Fibroblast of peridontal ligament (primary cell): ENCODE measurements around the gene RGSL1.
A peak's percentile ranks its signal among the peaks of the same experiment; 100 is the strongest.

Experiments used
- DNase-seq: peaks from one replicate; pipeline ENCODE4 v3.0.0-alpha.2; 2010; ENCODE audit errors: extremely low read depth

RGSL1 gene

DNA sequence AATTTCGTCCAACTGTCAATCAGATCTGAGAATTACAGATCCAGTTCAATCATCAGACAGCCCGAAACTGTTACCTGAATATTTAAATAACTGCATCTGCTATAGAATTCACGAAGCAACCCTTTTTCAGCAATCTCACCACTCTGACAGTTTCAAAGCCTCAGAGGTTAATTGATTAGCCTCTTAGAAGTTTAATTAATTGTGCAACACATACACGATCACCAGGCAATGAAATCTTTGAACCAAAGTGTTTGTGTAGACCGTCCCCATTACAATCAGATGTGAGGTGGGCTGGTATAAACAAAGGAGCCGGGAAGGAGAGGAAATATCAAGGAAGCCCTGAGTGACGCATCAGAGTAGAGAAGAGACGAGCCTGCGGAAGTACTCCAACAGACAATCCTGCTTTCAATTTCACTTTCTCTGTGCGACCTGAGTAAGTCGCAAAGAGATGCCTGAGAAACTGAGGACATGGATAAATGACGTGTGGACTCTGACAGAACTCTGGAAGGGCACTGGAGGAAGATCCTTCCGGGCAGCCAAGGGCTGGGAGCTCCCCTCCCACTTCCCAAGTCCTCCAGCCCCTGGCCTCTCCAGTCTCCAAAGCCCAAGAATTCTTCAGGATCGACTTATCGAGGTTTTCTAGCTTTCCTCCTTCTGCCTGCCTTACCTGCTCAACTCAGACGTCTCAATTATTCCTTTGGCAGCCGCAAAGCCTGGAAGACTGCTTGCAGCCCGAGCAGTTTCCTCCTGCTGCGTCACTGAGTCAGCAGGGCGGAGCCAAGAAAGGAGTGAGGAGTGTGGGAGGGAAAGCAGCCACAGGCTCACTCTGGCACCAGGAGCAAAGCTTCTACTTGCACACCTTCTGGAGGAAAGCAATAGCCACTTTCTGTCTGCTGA lies 138.8 kb downstream of the RGSL1 start, which contains the start of gene RNASEL:
RNASEL (minus strand) TSS at position 757 of the 897 bp plus-strand sequence. CDS start 2,450 bp downstream, outside the sequence.
- peak; percentile 81 for DNase-seq

DNA sequence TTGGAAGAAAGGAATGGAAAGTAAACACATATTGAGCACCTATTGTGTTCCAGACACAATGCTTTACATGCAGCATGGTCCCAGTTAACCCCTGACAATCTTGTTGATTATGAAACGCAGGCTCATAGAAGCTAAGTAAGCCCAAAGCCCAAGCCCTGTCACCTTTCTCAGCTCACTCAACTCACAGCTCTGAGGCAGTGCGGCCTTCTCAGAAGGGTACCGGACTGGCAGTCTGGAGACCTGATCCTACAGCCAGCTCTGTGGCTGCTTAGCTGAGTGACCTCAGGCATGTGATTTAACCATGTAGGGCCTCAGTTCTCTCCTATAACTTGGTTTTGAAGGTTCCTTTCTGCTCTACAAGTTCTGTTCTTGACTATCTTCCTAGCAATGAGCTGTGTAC lies 139.6 kb downstream of the RGSL1 start:
- no peak for DNase-seq

DNA sequence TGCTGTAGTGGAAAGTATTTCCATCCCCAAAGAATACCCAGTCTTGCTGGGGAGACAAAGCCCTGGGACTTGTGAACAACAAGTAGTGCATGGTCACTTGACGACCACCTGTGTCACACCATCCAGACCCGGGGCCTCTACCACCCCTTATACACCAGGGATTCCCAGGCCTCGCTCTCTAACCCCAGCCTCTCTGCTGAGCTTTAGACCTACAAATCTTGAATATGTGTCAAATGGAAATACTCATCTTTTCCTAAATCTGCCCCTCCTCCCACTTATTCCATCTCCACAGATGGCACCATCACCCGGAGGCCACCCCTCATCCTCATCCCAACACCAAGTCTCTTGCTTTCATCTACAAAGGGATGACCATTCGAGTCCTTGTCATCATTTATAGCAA lies 140.0 kb downstream of the RGSL1 start:
- no peak for DNase-seq

DNA sequence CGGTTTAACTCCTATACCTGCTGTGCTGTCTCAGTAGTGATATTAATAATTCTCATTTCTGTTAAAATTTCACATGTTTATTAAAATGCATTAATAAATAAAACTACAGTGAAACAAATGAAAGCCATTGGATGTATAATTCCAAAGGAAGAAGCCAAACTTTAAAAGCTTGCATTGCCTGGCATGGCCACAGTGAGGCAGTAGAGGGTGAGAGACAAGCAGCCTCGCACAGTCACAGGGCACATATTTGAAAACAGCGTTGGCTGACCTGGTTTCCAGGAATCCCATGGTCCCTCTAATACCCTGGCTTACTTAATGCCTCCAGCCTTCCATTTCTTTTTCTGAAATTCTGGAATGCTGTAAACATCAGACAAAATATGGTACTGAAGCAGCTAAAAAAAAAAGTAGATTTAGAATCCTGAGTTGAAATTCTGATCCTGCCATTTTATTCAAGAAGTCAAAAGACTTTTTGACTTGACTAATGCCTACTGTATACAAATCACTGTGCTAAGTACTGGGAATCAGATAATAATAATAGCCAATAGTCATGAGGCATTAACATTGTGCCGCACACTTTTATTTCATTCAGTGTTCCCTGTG lies 145.8 kb downstream of the RGSL1 start:
- peak; percentile 68 for DNase-seq

DNA sequence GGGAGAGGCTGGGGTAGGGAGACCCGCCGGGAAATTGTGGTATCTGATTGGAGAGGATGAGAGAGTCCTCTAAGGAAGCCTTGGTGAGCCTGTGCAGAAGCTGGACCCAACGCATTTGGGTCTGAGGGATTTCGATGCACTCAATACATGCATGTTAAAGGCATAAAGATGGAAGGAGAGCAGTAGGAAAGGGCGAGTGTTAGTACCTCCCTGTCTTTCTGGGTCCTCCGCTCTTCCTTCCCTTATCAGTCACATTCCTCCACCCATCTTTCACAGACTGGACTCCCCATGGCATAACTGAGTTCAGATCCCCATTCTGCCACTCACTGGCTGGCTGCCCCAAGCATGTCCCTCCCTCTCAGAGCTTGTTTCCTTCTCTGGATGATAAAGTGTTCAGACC lies 147.0 kb downstream of the RGSL1 start:
- no peak for DNase-seq

- no peak for DNase-seq
Observed at GRCh38 chr1:182598296-182598695, 148.3 kb downstream of the RGSL1 start.

DNA sequence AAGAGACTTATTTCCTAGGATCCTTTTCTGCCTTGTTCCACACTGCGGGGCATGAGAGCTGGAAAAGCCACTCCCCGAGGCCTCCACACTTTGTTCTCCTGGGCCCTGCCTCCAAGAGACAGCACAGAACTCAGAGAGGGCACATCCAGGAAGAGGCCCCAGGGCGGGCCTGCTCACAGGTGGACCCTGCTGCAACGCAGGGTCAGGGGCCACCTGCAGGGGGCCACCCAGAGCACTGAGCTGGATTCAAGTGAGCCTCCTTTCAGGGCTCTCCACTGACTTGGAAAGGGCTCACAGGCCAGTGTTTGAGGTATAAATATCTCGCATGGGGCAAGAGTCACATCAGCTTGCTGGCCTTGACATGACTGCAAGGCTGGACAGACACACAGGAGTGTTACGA lies 149.4 kb downstream of the RGSL1 start:
- no peak for DNase-seq

DNA sequence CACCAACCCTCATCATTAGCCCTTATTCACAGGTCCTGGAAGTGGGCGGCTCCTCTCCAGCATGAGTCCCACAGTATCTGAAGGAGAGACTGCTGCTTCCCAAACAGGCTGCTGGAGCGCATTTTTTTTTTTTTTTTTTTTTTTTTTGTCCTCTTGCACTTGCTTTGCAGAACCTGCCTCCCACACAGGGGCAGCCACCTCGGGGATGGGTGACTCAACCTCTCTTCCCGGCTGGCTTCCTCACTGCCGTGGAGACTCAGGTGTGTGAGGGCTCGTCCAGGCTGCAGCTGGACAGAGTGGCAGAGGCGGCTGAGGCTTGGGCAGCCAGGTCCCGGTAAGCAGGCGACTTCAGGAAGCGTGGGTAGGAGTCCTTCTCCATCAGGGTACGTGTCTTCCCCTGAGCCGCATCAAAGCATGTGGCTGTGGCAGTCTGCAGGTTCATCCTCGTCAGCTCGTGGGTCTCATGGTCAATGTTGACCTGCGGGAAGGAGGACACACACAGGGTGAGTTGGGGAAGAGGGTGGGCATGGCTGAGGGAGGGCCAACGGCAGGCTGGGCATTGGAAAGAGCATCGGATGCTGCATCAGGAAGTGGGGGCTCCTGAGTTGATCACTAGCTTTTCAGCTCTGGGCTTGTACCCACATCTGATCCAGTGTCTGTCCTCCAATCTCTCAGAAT lies 150.2 kb downstream of the RGSL1 start:
- DNase-seq, result no peak

DNA sequence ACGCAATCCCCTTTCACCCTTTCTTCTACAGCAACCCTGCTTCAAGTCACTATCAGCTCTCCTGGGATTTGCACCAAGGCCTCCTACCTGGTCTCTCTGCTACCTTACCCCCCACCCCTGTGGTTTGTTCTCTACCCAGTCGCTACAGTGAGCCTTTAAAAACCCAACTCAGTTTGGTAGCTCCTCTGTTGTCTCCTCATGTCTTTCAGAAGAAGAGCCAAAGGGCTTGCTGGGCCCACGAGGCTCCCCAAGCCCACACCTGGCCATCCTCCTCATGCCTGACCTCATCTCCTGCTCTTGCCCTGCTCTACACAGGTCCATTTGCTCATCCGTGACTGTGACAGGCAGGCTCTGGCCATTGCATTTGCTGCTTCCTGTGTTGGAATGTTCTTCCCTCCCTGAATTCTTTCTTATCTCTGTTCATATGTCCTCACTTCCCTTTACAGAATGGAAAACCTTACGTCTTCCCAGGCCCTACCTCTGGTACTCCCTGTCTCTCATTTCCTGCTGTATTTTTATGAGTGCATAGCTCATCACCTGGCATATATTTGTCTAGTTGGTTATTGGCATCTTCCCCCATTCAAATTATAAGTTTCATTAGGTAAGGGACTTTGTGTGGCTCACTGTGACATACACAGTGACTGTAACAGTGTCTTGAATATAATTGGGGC lies 150.9 kb downstream of the RGSL1 start:
- no peak for DNase-seq

- peak; percentile 85 for DNase-seq
Observed at GRCh38 chr1:182601416-182601786, 151.5 kb downstream of the RGSL1 start.

DNA sequence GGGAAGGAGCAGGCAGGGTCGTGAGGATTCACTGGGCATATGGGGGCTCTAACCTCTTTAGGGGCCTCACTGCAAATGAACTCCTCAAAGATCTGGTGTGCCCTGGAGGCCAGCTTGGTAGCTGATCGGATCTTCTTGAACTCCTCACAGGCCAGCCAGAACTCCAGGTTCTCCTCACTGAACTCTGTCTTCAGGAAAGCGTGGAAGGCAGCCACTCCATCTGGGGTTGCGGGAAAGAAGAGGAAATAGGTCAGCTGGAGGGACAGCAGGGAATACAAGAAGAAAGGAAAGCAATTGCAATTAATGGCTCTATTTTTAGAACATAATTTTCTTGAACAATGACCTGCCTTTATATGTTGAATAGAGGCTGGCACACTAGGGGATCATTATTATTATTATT lies 152.0 kb downstream of the RGSL1 start:
- no peak for DNase-seq

GRCh38 chr1:182602935-182603645 lies 153.1 kb downstream of the RGSL1 start:
- no peak for DNase-seq

GRCh38 chr1:182603646-182604174 lies 153.8 kb downstream of the RGSL1 start:
- no peak for DNase-seq

- peak; percentile 63 for DNase-seq
Observed at GRCh38 chr1:182604175-182605164, 154.5 kb downstream of the RGSL1 start, which contains the start of gene RGS16. TSS of gene RGS16 (minus strand) at chr1:182604389. CDS start at chr1:182604259, 130 bp downstream.

- no peak for DNase-seq
Observed at GRCh38 chr1:182607566-182607965, 157.6 kb downstream of the RGSL1 start.

GRCh38 chr1:182608236-182608635 lies 158.3 kb downstream of the RGSL1 start:
- no peak for DNase-seq

DNA sequence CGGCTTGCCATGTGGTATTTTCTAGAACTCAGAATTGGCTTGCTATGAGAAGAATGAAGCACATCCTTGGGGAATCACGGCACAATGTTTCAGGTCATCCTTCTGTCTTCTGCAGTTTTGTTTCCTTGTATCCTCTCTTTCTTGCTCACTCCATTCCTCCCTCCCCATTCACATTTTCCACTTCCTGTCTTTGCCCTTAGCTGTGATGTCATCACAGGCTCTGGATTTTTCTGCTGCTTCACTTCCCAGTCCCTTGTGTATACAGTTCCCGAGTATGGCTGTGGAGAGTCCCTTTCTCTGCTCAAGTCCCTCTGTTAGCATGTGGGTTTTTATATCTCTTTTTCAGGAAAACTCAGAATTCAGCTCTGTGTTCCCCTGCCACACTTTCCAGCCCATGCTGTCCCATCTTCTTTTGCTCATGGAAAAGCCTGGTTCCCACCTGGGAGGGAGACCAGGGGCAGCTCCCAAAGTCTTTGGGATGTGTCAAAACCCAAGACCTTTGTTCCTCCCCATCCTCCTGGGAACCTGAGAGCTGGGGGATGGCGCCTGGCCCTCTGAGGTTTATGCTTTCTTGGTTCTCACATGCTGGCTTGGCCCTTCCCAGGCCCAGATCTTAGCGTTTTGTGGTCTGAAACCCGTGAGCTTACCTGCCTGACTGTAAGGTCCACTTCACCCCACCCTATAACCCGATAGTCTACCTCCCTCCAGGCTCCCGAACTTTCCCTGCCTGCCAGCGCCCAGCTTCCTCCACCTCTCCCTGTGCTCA lies 159.1 kb downstream of the RGSL1 start:
- DNase-seq, result peak; percentile 65
